ENCODE data around the gene PLXNA4.

Gene PLXNA4

DNA sequence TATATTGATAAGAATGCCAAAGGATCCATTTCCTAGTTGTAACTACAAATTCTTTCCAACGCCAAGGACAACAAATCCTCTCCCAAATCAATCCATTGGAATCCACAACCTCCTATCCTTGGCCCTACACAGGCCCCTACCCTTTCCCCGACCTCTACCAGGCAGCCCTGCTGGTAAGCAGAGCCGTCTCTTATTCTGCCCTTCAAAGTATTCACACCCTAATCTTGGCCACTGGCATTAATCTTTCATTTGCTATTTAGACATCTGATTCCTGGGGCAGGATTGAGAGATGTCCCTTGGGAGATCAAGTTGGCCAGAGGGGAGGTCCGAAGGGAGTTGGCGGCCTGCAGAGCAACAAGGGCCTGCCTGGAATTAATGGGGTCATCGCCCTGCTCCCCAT lies 161.4 kb downstream of the PLXNA4 start:
- DNase-seq (ENCODE audit: insufficient read length, low spot score) (no peak), FAIRE-seq (no peak)
- TF ChIP-seq POU2F2 (IDR thresholded peaks at IDR 0.05; ENCODE audit: low read depth, low read length), result no peak
- TF ChIP-seq SPI1 (IDR thresholded peaks at IDR 0.05; ENCODE audit: low read depth, low read length), result no peak
- no peak for TF ChIP-seq POLR2A (IDR thresholded peaks at IDR 0.05; ENCODE audit: low read depth, low read length)
- no peak for TF ChIP-seq POLR2AphosphoS5 (IDR thresholded peaks at IDR 0.05; ENCODE audit: low read depth, low read length)
- no peak for TF ChIP-seq PAX5 (IDR thresholded peaks at IDR 0.05; ENCODE audit: insufficient read depth, low read length, severe bottlenecking)
- TF ChIP-seq TAF1 (IDR thresholded peaks at IDR 0.05; ENCODE audit: low read depth, low read length), result no peak

DNA sequence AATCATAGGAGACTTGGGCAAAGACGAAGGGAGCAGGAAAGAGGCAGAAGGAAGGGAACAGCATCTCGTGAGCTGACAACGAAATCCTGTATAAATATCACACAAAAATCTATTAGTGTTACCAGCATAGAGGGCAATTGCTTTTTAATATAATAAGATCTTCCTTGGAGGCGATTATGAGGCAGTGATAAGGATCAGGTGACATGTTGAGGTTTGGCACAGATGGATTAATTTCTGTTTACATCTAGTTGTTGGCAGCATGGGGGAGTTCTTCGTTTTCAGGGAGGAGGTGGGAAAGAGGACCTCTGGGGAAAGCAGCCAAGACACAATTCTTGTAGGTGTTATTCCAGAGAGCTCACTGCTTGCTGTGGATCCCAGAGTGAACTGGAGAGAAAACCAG lies 163.8 kb downstream of the PLXNA4 start:
- no peak for FAIRE-seq
- DNase-seq (ENCODE audit: insufficient read length, low spot score), result no peak
- TF ChIP-seq POU2F2 (IDR thresholded peaks at IDR 0.05; ENCODE audit: low read depth, low read length), result no peak
- TF ChIP-seq PAX5 (IDR thresholded peaks at IDR 0.05; ENCODE audit: insufficient read depth, low read length, severe bottlenecking), result no peak
- no peak for TF ChIP-seq SPI1 (IDR thresholded peaks at IDR 0.05; ENCODE audit: low read depth, low read length)
- TF ChIP-seq TAF1 (IDR thresholded peaks at IDR 0.05; ENCODE audit: low read depth, low read length), result no peak
- TF ChIP-seq POLR2A (IDR thresholded peaks at IDR 0.05; ENCODE audit: low read depth, low read length), result no peak
- TF ChIP-seq POLR2AphosphoS5 (IDR thresholded peaks at IDR 0.05; ENCODE audit: low read depth, low read length), result no peak

DNA sequence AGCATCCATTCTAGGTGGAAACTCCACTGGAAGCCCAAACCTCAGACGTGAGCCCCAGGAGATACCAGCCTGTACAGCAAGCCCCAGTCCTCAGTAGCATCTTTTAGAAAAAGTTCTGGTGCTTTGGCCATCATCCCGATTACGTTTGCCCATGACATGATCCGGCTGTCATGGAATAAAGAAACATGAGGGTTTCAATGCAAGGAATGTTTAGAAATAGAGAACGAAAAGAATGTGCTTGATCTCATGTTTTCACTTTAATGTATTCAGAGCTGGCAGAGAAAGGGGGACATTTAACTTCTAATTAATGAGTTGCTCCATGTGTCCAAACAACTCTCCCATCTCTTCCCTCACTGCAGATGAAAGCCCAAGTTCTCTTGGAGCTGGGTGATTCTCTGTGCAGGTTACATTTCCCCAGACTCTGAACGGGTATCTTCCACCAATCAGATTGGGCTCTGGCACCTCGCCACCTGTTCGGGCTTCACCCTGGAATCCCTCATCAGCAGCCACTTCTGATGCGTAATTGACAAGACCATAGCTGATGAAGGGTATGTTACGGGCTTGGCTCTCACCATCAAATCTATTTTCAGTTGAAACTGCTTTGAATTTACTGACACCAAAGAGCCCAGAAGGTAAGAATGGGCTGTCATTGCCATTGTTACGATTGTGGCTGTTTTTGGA lies 165.3 kb downstream of the PLXNA4 start:
- DNase-seq (ENCODE audit: insufficient read length, low spot score) (no peak), FAIRE-seq (no peak)
- TF ChIP-seq SPI1 (IDR thresholded peaks at IDR 0.05; ENCODE audit: low read depth, low read length), result no peak
- no peak for TF ChIP-seq POU2F2 (IDR thresholded peaks at IDR 0.05; ENCODE audit: low read depth, low read length)
- TF ChIP-seq PAX5 (IDR thresholded peaks at IDR 0.05; ENCODE audit: insufficient read depth, low read length, severe bottlenecking), result no peak
- TF ChIP-seq POLR2AphosphoS5 (IDR thresholded peaks at IDR 0.05; ENCODE audit: low read depth, low read length), result no peak
- no peak for TF ChIP-seq POLR2A (IDR thresholded peaks at IDR 0.05; ENCODE audit: low read depth, low read length)
- TF ChIP-seq TAF1 (IDR thresholded peaks at IDR 0.05; ENCODE audit: low read depth, low read length), result no peak

DNA sequence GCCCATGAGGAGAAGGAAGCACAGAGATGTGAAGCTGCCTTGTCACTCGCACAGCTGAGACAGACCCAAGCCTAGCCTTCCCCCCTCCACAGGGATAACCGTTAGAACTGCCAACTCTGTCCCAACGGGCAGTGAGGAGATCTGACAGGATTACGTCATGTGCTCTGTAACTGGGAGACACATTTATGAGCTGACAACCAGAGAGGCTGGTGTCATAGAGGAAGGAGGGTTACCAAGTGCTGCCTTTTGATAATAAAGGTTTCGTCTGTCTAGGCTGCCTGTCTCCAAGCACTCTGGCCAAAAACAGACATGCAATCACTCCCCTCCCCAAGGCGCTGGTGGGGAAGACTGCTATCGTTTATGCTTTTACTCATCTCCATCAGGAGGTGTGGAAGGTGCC lies 165.9 kb downstream of the PLXNA4 start:
- FAIRE-seq (no peak), DNase-seq (ENCODE audit: insufficient read length, low spot score) (no peak)
- TF ChIP-seq POLR2A (IDR thresholded peaks at IDR 0.05; ENCODE audit: low read depth, low read length), result no peak
- TF ChIP-seq POU2F2 (IDR thresholded peaks at IDR 0.05; ENCODE audit: low read depth, low read length), result no peak
- no peak for TF ChIP-seq POLR2AphosphoS5 (IDR thresholded peaks at IDR 0.05; ENCODE audit: low read depth, low read length)
- no peak for TF ChIP-seq SPI1 (IDR thresholded peaks at IDR 0.05; ENCODE audit: low read depth, low read length)
- no peak for TF ChIP-seq TAF1 (IDR thresholded peaks at IDR 0.05; ENCODE audit: low read depth, low read length)
- no peak for TF ChIP-seq PAX5 (IDR thresholded peaks at IDR 0.05; ENCODE audit: insufficient read depth, low read length, severe bottlenecking)

DNA sequence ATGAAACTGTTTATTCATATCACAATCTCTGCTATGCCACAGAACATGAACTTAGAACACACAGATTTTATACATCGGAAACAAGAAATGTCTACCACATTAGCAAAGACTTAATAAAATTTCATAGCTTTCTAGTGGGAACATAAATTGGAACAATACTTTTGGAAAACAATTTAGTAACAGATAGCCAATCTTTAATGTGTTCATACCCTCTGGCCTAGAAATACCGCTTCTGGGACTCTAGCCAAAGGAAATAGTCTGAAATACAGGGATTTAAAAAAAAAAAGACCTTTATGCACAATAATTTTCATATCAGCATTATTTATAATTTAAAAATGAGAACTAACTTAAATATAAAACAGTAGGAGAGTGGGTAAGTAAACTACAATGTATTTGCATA lies 168.5 kb downstream of the PLXNA4 start:
- no peak for FAIRE-seq
- TF ChIP-seq PAX5 (IDR thresholded peaks at IDR 0.05; ENCODE audit: insufficient read depth, low read length, severe bottlenecking) (no peak), POLR2A (IDR thresholded peaks at IDR 0.05; ENCODE audit: low read depth, low read length) (no peak), SPI1 (IDR thresholded peaks at IDR 0.05; ENCODE audit: low read depth, low read length) (no peak), POLR2AphosphoS5 (IDR thresholded peaks at IDR 0.05; ENCODE audit: low read depth, low read length) (no peak), POU2F2 (IDR thresholded peaks at IDR 0.05; ENCODE audit: low read depth, low read length) (no peak), TAF1 (IDR thresholded peaks at IDR 0.05; ENCODE audit: low read depth, low read length) (no peak)

DNA sequence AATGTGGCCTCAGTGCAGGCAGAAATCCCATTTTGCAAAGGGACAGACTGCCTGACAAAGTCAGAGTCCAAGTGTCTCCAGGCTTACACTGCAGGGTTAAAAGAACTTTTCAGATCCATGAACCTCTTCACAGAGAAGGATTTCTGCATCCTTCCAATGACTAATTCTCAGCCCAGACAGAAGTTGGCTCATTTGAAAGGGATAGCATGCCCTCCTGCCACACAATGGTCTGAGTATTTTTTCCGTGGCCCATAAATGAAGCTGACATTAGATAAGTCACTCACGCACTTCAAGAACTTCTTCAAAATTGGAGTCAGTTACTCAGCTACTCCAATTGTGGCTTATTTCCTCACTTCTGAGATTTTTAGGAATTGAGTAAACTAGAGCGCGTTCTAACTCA lies 170.2 kb downstream of the PLXNA4 start:
- DNase-seq (ENCODE audit: insufficient read length, low spot score), result no peak
- FAIRE-seq, result no peak
- TF ChIP-seq POLR2A (IDR thresholded peaks at IDR 0.05; ENCODE audit: low read depth, low read length) (no peak), POLR2AphosphoS5 (IDR thresholded peaks at IDR 0.05; ENCODE audit: low read depth, low read length) (no peak), PAX5 (IDR thresholded peaks at IDR 0.05; ENCODE audit: insufficient read depth, low read length, severe bottlenecking) (no peak), TAF1 (IDR thresholded peaks at IDR 0.05; ENCODE audit: low read depth, low read length) (no peak), SPI1 (IDR thresholded peaks at IDR 0.05; ENCODE audit: low read depth, low read length) (no peak), POU2F2 (IDR thresholded peaks at IDR 0.05; ENCODE audit: low read depth, low read length) (no peak)

More for the DNA sequence above, 168.5 kb downstream of the PLXNA4 start:
- no peak for DNase-seq (ENCODE audit: insufficient read length, low spot score)

DNA sequence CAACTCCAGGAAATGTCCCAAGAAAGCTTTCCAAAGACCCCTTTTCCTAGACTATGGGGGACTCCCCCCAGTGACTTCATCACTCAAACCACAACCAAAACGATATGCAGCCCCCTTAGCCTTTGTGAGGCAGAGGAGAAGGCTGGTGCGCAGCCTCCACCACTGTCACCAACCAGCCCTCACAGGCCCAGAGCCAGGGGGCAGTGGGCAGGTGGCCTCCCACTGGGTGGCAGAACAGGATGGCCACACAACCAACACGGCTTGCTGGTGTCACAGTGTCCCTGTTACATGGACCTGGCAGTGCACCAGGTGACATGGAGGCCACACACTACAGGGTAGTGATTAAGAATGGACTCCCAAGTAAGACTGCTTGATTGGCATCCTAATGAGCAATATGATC lies 172.0 kb downstream of the PLXNA4 start:
- TF ChIP-seq POLR2AphosphoS5 (IDR thresholded peaks at IDR 0.05; ENCODE audit: low read depth, low read length), result no peak
- TF ChIP-seq PAX5 (IDR thresholded peaks at IDR 0.05; ENCODE audit: insufficient read depth, low read length, severe bottlenecking), result no peak
- no peak for TF ChIP-seq SPI1 (IDR thresholded peaks at IDR 0.05; ENCODE audit: low read depth, low read length)
- TF ChIP-seq POLR2A (IDR thresholded peaks at IDR 0.05; ENCODE audit: low read depth, low read length), result no peak
- TF ChIP-seq POU2F2 (IDR thresholded peaks at IDR 0.05; ENCODE audit: low read depth, low read length), result no peak
- no peak for TF ChIP-seq TAF1 (IDR thresholded peaks at IDR 0.05; ENCODE audit: low read depth, low read length)
- DNase-seq (ENCODE audit: insufficient read length, low spot score) (no peak), FAIRE-seq (no peak)

DNA sequence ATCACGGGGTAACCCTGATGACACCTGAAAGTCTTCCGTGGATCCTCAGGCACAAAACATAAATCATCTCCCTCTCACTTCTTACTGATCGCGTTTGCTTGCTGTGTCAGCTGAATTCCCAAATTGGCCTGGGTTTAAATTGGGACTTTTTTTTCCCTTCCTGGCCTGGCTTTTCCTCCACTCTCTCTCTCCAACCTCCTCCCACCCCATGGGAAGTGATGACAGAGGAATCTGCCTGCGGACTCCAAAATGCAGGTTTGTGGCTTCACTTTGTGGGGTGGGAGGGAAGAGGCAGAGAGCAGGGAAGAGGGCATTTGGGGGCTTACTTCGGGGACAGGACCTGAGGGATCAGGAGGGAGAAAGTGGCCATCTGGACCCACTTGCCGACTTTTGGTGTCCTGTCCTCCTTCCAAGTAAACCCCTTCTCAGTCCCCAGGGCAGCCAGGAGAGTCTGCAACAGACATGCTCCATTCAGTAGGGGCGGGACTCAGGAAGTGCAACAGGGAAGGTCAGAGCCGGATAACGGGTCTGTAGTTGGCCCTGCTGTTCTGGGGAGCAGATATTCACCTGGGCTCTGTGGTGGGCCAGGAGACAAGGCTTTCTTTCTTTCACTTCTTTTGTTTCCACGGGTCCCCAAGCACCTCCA lies 172.7 kb downstream of the PLXNA4 start:
- no peak for DNase-seq (ENCODE audit: insufficient read length, low spot score)
- TF ChIP-seq PAX5 (IDR thresholded peaks at IDR 0.05; ENCODE audit: insufficient read depth, low read length, severe bottlenecking) (no peak), POLR2AphosphoS5 (IDR thresholded peaks at IDR 0.05; ENCODE audit: low read depth, low read length) (no peak), POLR2A (IDR thresholded peaks at IDR 0.05; ENCODE audit: low read depth, low read length) (no peak), POU2F2 (IDR thresholded peaks at IDR 0.05; ENCODE audit: low read depth, low read length) (no peak), TAF1 (IDR thresholded peaks at IDR 0.05; ENCODE audit: low read depth, low read length) (no peak), SPI1 (IDR thresholded peaks at IDR 0.05; ENCODE audit: low read depth, low read length) (no peak)
- FAIRE-seq, result no peak

DNA sequence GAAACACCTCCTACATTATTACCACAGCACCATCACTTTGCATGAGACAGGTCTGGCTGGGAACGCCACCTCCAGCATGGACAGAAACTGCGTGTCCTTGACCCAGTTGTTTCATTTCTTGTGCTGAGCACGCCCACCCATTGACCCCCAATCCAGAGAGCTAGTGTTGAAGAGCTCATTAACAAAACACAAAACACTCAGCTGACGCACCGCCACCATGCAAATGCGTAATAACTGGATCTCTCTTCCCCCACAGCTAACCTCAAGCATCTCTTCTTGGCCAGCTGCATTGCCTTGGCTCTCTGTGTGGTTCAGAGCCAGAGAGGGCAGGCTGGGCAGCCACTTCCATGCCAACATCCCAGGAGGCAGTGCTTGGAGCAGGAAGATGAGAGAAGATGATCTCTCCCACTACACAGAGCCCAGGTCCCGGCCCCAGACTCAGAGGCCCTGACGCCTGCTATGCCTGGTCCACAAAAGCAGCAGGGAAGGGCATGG lies 173.5 kb downstream of the PLXNA4 start:
- FAIRE-seq (no peak), DNase-seq (ENCODE audit: insufficient read length, low spot score) (no peak)
- no peak for TF ChIP-seq POU2F2 (IDR thresholded peaks at IDR 0.05; ENCODE audit: low read depth, low read length)
- no peak for TF ChIP-seq TAF1 (IDR thresholded peaks at IDR 0.05; ENCODE audit: low read depth, low read length)
- TF ChIP-seq PAX5 (IDR thresholded peaks at IDR 0.05; ENCODE audit: insufficient read depth, low read length, severe bottlenecking), result no peak
